B cell (primary cell): ENCODE measurements around the gene FRMPD2. TPM values are rescaled to one million over a fixed set of nuclear protein-coding genes. Genes with fewer than 3 reads are reported as not detected.

Source experiments
- ATAC-seq: fragments of 200-7000 bp; cut with Tn5 transposase; one replicate; pipeline ENCODE4 v1.10.0; 2021; ENCODE audit warnings: low read depth, mild to moderate bottlenecking, moderate number of reproducible peaks, moderate library complexity
- CTCF ChIA-PET: fragments of 350-600 bp; sonication (Branson Sonifier 250); formaldehyde crosslinking; loops from one replicate; lab custom pipeline; 2021; ENCODE audit warnings: antibody characterized with exemption, inconsistent platforms; lab: Charles Lee
- POLR2A ChIA-PET: fragments of 350-600 bp; sonication (Branson Sonifier 250); formaldehyde crosslinking; loops from one replicate; lab custom pipeline; 2021; ENCODE audit warnings: antibody characterized with exemption; lab: Charles Lee
- DNase-seq: peaks from one replicate; pipeline ENCODE4 v3.0.0; 2013
- H2AFZ ChIP-seq: 2 replicates; pipeline ENCODE4 v1.6.1; 2012; ENCODE audit warnings: mild to moderate bottlenecking, low read depth, low read length; ENCODE audit not compliant: insufficient read depth, poor library complexity, severe bottlenecking
- H3K27ac ChIP-seq, 2 donors: 1 replicate in 1 of 2; 2 replicates in 1 of 2; pipeline ENCODE4 v1.5.1; 2012 to 2013; ENCODE audit warnings: low read length in 2 of 2, mild to moderate bottlenecking in 2 of 2, moderate library complexity in 1 of 2
- H3K27me3 ChIP-seq, 4 experiments: fragments of 200-600 bp in 1 of 4; sonication (generic) in 1 of 4; replicated peaks in 1 of 4; 1 replicate in 2 of 4; 2 replicates in 2 of 4; pipeline versions ENCODE4 v1.6.1 to v1.7.0; 2013 to 2016; ENCODE audit warnings: low read length in 3 of 4, mild to moderate bottlenecking in 2 of 4, mixed read lengths in 1 of 4, moderate library complexity in 1 of 4; ENCODE audit not compliant: insufficient read depth in 4 of 4, control insufficient read depth in 3 of 4; ENCODE audit errors: control extremely low read depth in 1 of 4
- H3K36me3 ChIP-seq, 2 experiments: replicated peaks in 1 of 2; 1 replicate in 1 of 2; 2 replicates in 1 of 2; pipeline versions ENCODE4 v1.6.1 to v1.7.1; 2013; ENCODE audit warnings: low read length in 1 of 2; ENCODE audit not compliant: insufficient read depth in 2 of 2, control insufficient read depth in 1 of 2; ENCODE audit errors: control extremely low read depth in 1 of 2, extremely low read depth in 1 of 2
- H3K4me1 ChIP-seq, 2 donors: fragments of 200-600 bp in 1 of 2; sonication (generic) in 1 of 2; 1 replicate in 1 of 2; 2 replicates in 1 of 2; pipeline versions ENCODE4 v1.5.1 to v1.6.1; 2013 to 2017; ENCODE audit warnings: low read length in 2 of 2; ENCODE audit not compliant: control insufficient read depth in 2 of 2, insufficient read depth in 2 of 2
- H3K4me2 ChIP-seq: replicated peaks from 2 replicates; pipeline ENCODE3; 2012; ENCODE audit warnings: mild to moderate bottlenecking, low read depth, low read length; ENCODE audit not compliant: poor library complexity, severe bottlenecking
- H3K4me3 ChIP-seq, 5 experiments: fragments of 200-600 bp in 1 of 5; sonication (generic) in 1 of 5; 1 replicate in 3 of 5; 2 replicates in 2 of 5; pipeline versions ENCODE4 v1.5.1 to v1.7.0; 2011 to 2016; ENCODE audit warnings: low read length in 4 of 5, mild to moderate bottlenecking in 4 of 5, low read depth in 2 of 5, control low read depth in 1 of 5, moderate library complexity in 1 of 5; ENCODE audit not compliant: insufficient read depth in 1 of 5; ENCODE audit errors: control extremely low read depth in 1 of 5, extremely low read depth in 1 of 5
- H3K79me2 ChIP-seq: fragments of 200-600 bp; sonication (generic); one replicate; pipeline ENCODE4 v1.6.0; 2016; ENCODE audit warnings: low read length; ENCODE audit not compliant: control insufficient read depth, insufficient read depth
- H3K9ac ChIP-seq: fragments of 200-600 bp; sonication (generic); 2 replicates; pipeline ENCODE4 v1.6.1; 2017; ENCODE audit warnings: mild to moderate bottlenecking, low read length, moderate library complexity
- H3K9me3 ChIP-seq, 3 donors: one replicate each; pipeline versions ENCODE4 v1.6.1 to v1.7.1; 2013; ENCODE audit warnings: low read length in 2 of 3; ENCODE audit not compliant: control insufficient read depth in 2 of 3, insufficient read depth in 1 of 3; ENCODE audit errors: control extremely low read depth in 1 of 3
- H4K20me1 ChIP-seq: 2 replicates; pipeline ENCODE4 v1.6.0; 2012; ENCODE audit warnings: mild to moderate bottlenecking, low read length; ENCODE audit not compliant: insufficient read depth, control insufficient read depth, poor library complexity, severe bottlenecking
- H3K27ac Mint-ChIP-seq: one replicate; pipeline ENCODE4 v1.8.0; 2021; ENCODE audit warnings: mixed read lengths
- H3K27me3 Mint-ChIP-seq: one replicate; pipeline ENCODE4 v1.8.0; 2021; ENCODE audit warnings: mixed read lengths
- H3K4me1 Mint-ChIP-seq: one replicate; pipeline ENCODE4 v1.8.0; 2021; ENCODE audit warnings: mixed read lengths
- H3K4me3 Mint-ChIP-seq: one replicate; pipeline ENCODE4 v1.8.0; 2021; ENCODE audit warnings: mixed read lengths
- H3K9me3 Mint-ChIP-seq: one replicate; pipeline ENCODE4 v1.8.0; 2022; ENCODE audit warnings: mixed read lengths; ENCODE audit not compliant: insufficient read depth
- CTCF ChIP-seq: fragments of 200-600 bp; IDR thresholded peaks from one replicate; pipeline ENCODE4 v1.8.0; 2022; ENCODE audit warnings: antibody characterized with exemption, mild to moderate bottlenecking
- EZH2 ChIP-seq: IDR thresholded peaks from 2 replicates; pipeline ENCODE4 v1.6.1; 2012; ENCODE audit warnings: borderline replicate concordance, low read depth, mild to moderate bottlenecking, moderate library complexity, low read length; ENCODE audit not compliant: insufficient read depth, poor library complexity, severe bottlenecking
- WGBS: methylation state at CpG from one replicate; pipeline ENCODE4 v1.1.5; 2013; ENCODE audit warnings: missing lambda C conversion rate; ENCODE audit not compliant: insufficient coverage; 5-methylcytosine and 5-hydroxymethylcytosine counted together
- intact Hi-C: fragments of 100-400 bp; cut with micrococcal nuclease; formaldehyde crosslinking; loops from one replicate; pipeline ENCODE4 v1.10.0; 2022
- polyA plus RNA-seq: library from polyadenylated mRNA; depleted of rRNA; stranded (reverse); fragments of >200 nt; gene quantifications from 2 replicates; pipeline ENCODE4 v1.2.3, GENCODE V29; 2012
- total RNA-seq, 2 donors: library from RNA; stranded (reverse); fragments of 120-200 nt in 1 of 2; gene quantifications; 1 replicate in 1 of 2; 2 replicates in 1 of 2; pipeline versions ENCODE4 v1.2.3 to v1.2.4, GENCODE V29; 2013 to 2022

FRMPD2 gene
- total and polyA plus RNA-seq, 2 donors (not counting 1 experiment from before 2014, with no cell fraction given): not detected

GRCh38 chr10:48234295-48234694, 40.2 kb downstream of the FRMPD2 start:
- ATAC-seq (no peak), DNase-seq (no peak)
- Histone ChIP-seq H3K9me3 (peaks cover 0 to 1% (median 0%) of the 10 kb centered on the region in 3 donors), H2AFZ (no peak overlapping the region), H3K4me2 (no peak overlapping the region), H4K20me1 (no peaks in the 10 kb centered on the region), H3K4me1 (no peaks in the 10 kb centered on the region), H3K4me3 (no peak overlapping the region), H3K9ac (no peak overlapping the region), H3K27ac (no peak overlapping the region), H3K36me3 (no peaks in the 10 kb centered on the region), H3K79me2 (no peaks in the 10 kb centered on the region), H3K27me3 (peaks cover 0 to 4% (median 1%) of the 10 kb centered on the region in 4 experiments)
- CTCF ChIA-PET: no interaction called here
- no peak overlapping the region for H3K4me3 Mint-ChIP-seq
- peaks cover 34% of the 10 kb centered on the region for H3K27me3 Mint-ChIP-seq
- H3K27ac Mint-ChIP-seq: no peak overlapping the region
- POLR2A ChIA-PET: interaction anchor here (1.1 kb wide), 1 partner anchor 868 kb away, joined by 3 read pairs; no protein-coding TSS in a partner anchor
- no peaks in the 10 kb centered on the region for H3K9me3 Mint-ChIP-seq
- intact Hi-C loops: no loop called here
- no CpG with 5 or more reads among the region's 1 CpG for WGBS
- TF ChIP-seq CTCF: no peak
- no peak for TF ChIP-seq EZH2
- H3K4me1 Mint-ChIP-seq: peaks cover 5% of the 10 kb centered on the region

- Histone ChIP-seq H3K9me3 (peaks cover 0 to 1% (median 0%) of the 10 kb centered on the region in 3 donors), H3K36me3 (no peaks in the 10 kb centered on the region), H3K27ac (no peak overlapping the region), H3K79me2 (no peaks in the 10 kb centered on the region), H3K4me3 (no peak overlapping the region), H4K20me1 (no peaks in the 10 kb centered on the region), H3K9ac (no peak overlapping the region), H2AFZ (no peak overlapping the region), H3K27me3 (peaks cover 0 to 4% (median 1%) of the 10 kb centered on the region in 4 experiments), H3K4me2 (no peak overlapping the region), H3K4me1 (no peaks in the 10 kb centered on the region)
- no peak overlapping the region for H3K27ac Mint-ChIP-seq
- peaks cover 34% of the 10 kb centered on the region for H3K27me3 Mint-ChIP-seq
- 86% methylated on average over 1 of the region's 2 CpGs for WGBS
- DNase-seq: no peak
- no peak for ATAC-seq
- H3K4me3 Mint-ChIP-seq: no peak overlapping the region
- POLR2A ChIA-PET: interaction anchor here (1.1 kb wide), 1 partner anchor 867 kb away, joined by 3 read pairs; no protein-coding TSS in a partner anchor
- no peak for TF ChIP-seq EZH2
- no peak for TF ChIP-seq CTCF
- peaks cover 5% of the 10 kb centered on the region for H3K4me1 Mint-ChIP-seq
- no peaks in the 10 kb centered on the region for H3K9me3 Mint-ChIP-seq
- CTCF ChIA-PET: no interaction called here
- intact Hi-C loops: no loop called here
Observed at GRCh38 chr10:48233559-48234005, 40.9 kb downstream of the FRMPD2 start.
